Pancreas (tissue), 10 donors: Measurements from ENCODE around the gene GAMT. TPM values are rescaled to one million over a fixed set of nuclear protein-coding genes. Genes with fewer than 3 reads are reported as not detected.

Experiments
- ATAC-seq, 4 donors: fragments of 200-7000 bp; cut with Tn5 transposase; one replicate each; pipeline versions ENCODE4 v1.8.0 to v1.9.1; 2020; ENCODE audit warnings: mild to moderate bottlenecking in 4 of 4, moderate library complexity in 4 of 4
- DNase-seq, 6 donors: peaks; one replicate each; pipeline ENCODE4 v3.0.0-alpha.2; 2020
- FAIRE-seq: peaks from 2 replicates; lab custom pipeline; 2012; peaks lifted over from hg19 to GRCh38; lab: Jason Lieb, UNC
- H3K27ac ChIP-seq, 4 donors: fragments of 200-600 bp; sonication (generic); 1 replicate in 3 of 4; 2 replicates in 1 of 4; pipeline versions ENCODE4 v1.5.0 to v1.8.0; 2020
- H3K27me3 ChIP-seq, 4 donors: fragments of 200-600 bp; one replicate each; pipeline ENCODE4 v1.8.0; 2021
- H3K36me3 ChIP-seq, 3 donors: fragments of 200-600 bp; sonication (generic) in 1 of 3; one replicate each; pipeline versions ENCODE4 v1.5.0 to v1.8.0; 2020 to 2021
- H3K4me1 ChIP-seq, 3 donors: fragments of 200-600 bp; one replicate each; pipeline ENCODE4 v1.8.0; 2021
- H3K4me3 ChIP-seq, 4 donors: fragments of 200-600 bp; sonication (generic) in 2 of 4; one replicate each; pipeline versions ENCODE4 v1.5.0 to v1.8.0; 2020 to 2021
- H3K9me3 ChIP-seq, 4 donors: fragments of 200-600 bp; one replicate each; pipeline ENCODE4 v1.8.0; 2021
- CTCF ChIP-seq, 4 donors: fragments of 200-600 bp; sonication (generic) in 3 of 4; IDR thresholded peaks; one replicate each; pipeline versions ENCODE4 v1.5.0 to v1.8.0; 2021; ENCODE audit warnings: antibody characterized with exemption in 4 of 4
- WGBS, 2 donors: extraction: QIAGEN DNeasy Blood & Tissue Kit; methylation state at CpG; one replicate each; pipeline ENCODE4 v1.1.7; 2013; 5-methylcytosine and 5-hydroxymethylcytosine counted together
- intact Hi-C, 3 donors: fragments of 100-400 bp; cut with DNase I; formaldehyde crosslinking; loops; one replicate each; pipeline versions ENCODE4 v1.11.1 to v1.14.2; 2022
- polyA plus RNA-seq, 2 donors: library from polyadenylated mRNA; stranded (reverse); fragments of 200-250 nt; gene quantifications; one replicate each; pipeline ENCODE4 v1.2.3, GENCODE V29; 2013
- total RNA-seq, 6 donors: library from RNA; stranded (reverse); fragmentation: NEBNext Ultra II Directional in 4 of 6; extraction: Animal tissue kit (Norgen Biotek cat#: 25700) in 4 of 6; gene quantifications; one replicate each; pipeline versions ENCODE4 v1.2.1 to v1.2.4, GENCODE V29; 2021 to 2023
- donor health status: healthy with polysubstance abuse.
- donor health status: DM: no; HTN: no; CAD: no; lungs with moderate emphysema.
- donor health status: DM: no; HTN: no; CAD: no.
- donor health status: control.
- donor health status: control.
- donor health status: Bipolar disorder and iron deficiency.
- donor health status: DM: yes; HTN: yes; CAD: no.
- donor health status: DM: no; HTN: no; CAD: no.
- donor health status: DM: no; HTN: no; CAD: no.
- donor health status: DM: yes; HTN: yes; CAD: no.

GAMT gene
- total and polyA plus RNA-seq, 8 donors, result 46.2 to 200 (median 66.0) TPM

GRCh38 chr19:1446713-1447481, 45.6 kb upstream of the GAMT start:
- H3K4me1 ChIP-seq, result peaks cover 0 to 13% (median 0%) of the 10 kb centered on the region in 3 donors
- FAIRE-seq, result no peak
- peaks cover 0 to 17% (median 3%) of the 10 kb centered on the region in 4 donors for H3K27me3 ChIP-seq
- intact Hi-C loops, result loop anchor here in 1 of 3 donors (10.0 kb wide), 1 partner anchor 68 kb away; the partner anchor contains the start of gene ADAMTSL5
- H3K9me3 ChIP-seq, result no peaks in the 10 kb centered on the region
- peak in 1 of 4 donors; percentile 6 for ATAC-seq
- 6% methylated on average over 52 to 63 of the region's 63 CpGs for WGBS, 2 donors
- DNase-seq, result peak in 2 of 6 donors; percentile 47 to 80
- peaks cover 0 to 4% (median 2%) of the 10 kb centered on the region in 3 donors for H3K36me3 ChIP-seq
- no peak for TF ChIP-seq CTCF (IDR thresholded peaks at IDR 0.05)
- no peak overlapping the region for H3K4me3 ChIP-seq
- H3K27ac ChIP-seq, result no peak overlapping the region

GRCh38 chr19:1445932-1446712, 44.8 kb upstream of the GAMT start:
- peak in 3 of 6 donors; percentile 13 to 84 (median 51) for DNase-seq
- WGBS, 2 donors, result 1 to 2% methylated on average over 66 to 99 of the region's 99 CpGs
- Histone ChIP-seq H3K4me3 (peak overlapping the region in 2 of 4 donors; percentile 27 to 30), H3K36me3 (peaks cover under 1 to 10% (median 5%) of the 10 kb centered on the region in 3 donors), H3K4me1 (peaks cover 0 to 13% (median 0%) of the 10 kb centered on the region in 3 donors), H3K9me3 (no peaks in the 10 kb centered on the region), H3K27ac (no peak overlapping the region), H3K27me3 (peaks cover 0 to 17% (median 3%) of the 10 kb centered on the region in 4 donors)
- no peak for TF ChIP-seq CTCF (IDR thresholded peaks at IDR 0.05)
- no peak for FAIRE-seq
- ATAC-seq, result peak in 2 of 4 donors; percentile 27 to 34
- intact Hi-C loops, result loop anchor here in 1 of 3 donors (10.0 kb wide), 1 partner anchor 69 kb away; the partner anchor contains the start of gene ADAMTSL5

- Histone ChIP-seq H3K4me1 (peaks cover 0 to 18% (median 0%) of the 10 kb centered on the region in 3 donors), H3K27me3 (peaks cover 0 to 17% (median 3%) of the 10 kb centered on the region in 4 donors), H3K36me3 (peaks cover 8 to 18% (median 8%) of the 10 kb centered on the region in 3 donors), H3K4me3 (peak overlapping the region in 2 of 4 donors; percentile 27 to 30), H3K9me3 (no peaks in the 10 kb centered on the region), H3K27ac (no peak overlapping the region)
- intact Hi-C loops, result loop anchor here in 1 of 3 donors (10.0 kb wide), 1 partner anchor 69 kb away; the partner anchor contains the start of gene ADAMTSL5
- peak; percentile 86 to 96 (median 91) for TF ChIP-seq CTCF (IDR thresholded peaks at IDR 0.05)
- FAIRE-seq, result no peak
- WGBS, 2 donors, result 2% methylated on average over 65 to 70 of the region's 70 CpGs
- DNase-seq, result peak in 5 of 6 donors; percentile 53 to 90 (median 76)
- peak; percentile 88 to 97 (median 92) for ATAC-seq
Observed at GRCh38 chr19:1445185-1445931, 44.0 kb upstream of the GAMT start.

- FAIRE-seq (no peak), ATAC-seq (no peak), DNase-seq (peak in 1 of 6 donors; percentile 55)
- Histone ChIP-seq H3K9me3 (no peaks in the 10 kb centered on the region), H3K4me1 (peaks cover 0 to 30% (median 6%) of the 10 kb centered on the region in 3 donors), H3K27ac (no peak overlapping the region), H3K27me3 (peaks cover 0 to 7% (median 2%) of the 10 kb centered on the region in 4 donors), H3K4me3 (no peak overlapping the region), H3K36me3 (peaks cover 11 to 28% (median 16%) of the 10 kb centered on the region in 3 donors)
- intact Hi-C loops, result loop anchor here in 1 of 3 donors (10.0 kb wide), 1 partner anchor 73 kb away; the partner anchor contains the start of gene ADAMTSL5
- WGBS, 2 donors, result 89 to 91% methylated on average over 25 of the region's 25 CpGs
- no peak for TF ChIP-seq CTCF (IDR thresholded peaks at IDR 0.05)
Observed at GRCh38 chr19:1441677-1442438, 40.5 kb upstream of the GAMT start.
